Measurements from ENCODE around the gene SCARF1. TPM values are rescaled to one million over a fixed set of nuclear protein-coding genes. Genes with fewer than 3 reads are reported as not detected.

Gene SCARF1, protein sequence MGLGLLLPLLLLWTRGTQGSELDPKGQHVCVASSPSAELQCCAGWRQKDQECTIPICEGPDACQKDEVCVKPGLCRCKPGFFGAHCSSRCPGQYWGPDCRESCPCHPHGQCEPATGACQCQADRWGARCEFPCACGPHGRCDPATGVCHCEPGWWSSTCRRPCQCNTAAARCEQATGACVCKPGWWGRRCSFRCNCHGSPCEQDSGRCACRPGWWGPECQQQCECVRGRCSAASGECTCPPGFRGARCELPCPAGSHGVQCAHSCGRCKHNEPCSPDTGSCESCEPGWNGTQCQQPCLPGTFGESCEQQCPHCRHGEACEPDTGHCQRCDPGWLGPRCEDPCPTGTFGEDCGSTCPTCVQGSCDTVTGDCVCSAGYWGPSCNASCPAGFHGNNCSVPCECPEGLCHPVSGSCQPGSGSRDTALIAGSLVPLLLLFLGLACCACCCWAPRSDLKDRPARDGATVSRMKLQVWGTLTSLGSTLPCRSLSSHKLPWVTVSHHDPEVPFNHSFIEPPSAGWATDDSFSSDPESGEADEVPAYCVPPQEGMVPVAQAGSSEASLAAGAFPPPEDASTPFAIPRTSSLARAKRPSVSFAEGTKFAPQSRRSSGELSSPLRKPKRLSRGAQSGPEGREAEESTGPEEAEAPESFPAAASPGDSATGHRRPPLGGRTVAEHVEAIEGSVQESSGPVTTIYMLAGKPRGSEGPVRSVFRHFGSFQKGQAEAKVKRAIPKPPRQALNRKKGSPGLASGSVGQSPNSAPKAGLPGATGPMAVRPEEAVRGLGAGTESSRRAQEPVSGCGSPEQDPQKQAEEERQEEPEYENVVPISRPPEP
- polyA plus RNA-seq (3.0 and 5.4 TPM in 2 replicates), polyA minus RNA-seq (0.73 and 1.2 TPM in 2 replicates)

DNA sequence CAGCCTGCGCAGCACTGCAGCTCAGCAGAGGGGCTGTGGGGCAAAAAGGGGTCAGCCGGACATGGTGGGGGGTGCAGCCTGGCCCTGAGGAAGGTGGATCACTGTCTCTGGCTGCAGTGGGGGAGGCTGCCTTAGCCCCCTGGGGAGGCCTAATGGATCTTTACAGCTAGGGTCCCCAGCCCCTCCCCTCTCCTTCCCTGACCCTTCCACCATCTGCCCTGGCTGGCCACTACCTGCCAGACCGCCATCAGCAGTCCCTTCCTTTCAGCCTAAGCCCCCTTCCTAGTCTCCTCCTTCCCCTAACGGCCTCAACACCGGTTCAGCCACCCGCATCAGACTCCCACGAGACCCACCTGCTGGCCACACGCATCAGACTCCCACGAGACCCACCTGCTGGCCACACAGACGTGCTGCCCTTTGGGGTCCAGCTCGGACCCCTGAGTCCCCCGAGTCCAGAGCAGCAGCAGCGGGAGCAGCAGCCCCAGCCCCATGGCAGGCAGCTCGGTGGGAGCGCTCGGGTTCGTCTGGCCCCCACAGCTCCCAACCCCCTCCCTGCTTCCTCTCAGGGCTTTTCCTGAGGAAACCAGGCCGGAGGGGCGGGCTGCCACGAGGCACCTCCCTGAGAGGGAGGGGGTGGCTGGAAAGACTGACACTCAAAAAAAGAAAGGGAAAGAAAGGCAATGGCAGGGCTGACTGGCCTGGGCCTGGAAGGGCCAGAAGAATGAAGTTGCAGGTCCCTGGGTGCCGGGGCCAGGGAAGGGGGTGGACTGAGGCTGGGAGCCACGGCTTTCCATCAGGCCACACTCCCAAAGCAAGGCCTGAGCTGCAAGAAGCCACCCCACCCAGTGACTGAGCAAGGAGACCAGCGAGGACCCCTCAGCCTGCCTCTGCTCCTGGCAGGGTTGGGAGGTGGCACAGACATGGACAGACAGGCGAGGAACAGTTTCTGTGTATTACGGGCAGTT lies at the start of gene SCARF1:
SCARF1 (minus strand) TSS at position 526 of the 965 bp plus-strand sequence; CDS start at position 491, 35 bp downstream.
- peaks cover 11% of the 10 kb centered on the region for H3K27me3 ChIP-seq (ENCODE audit: insufficient read depth, low read depth, low read length)
- no peak within 1 kb of the TSS for H3K4me3 ChIP-seq (ENCODE audit: low read length)
- H3K79me2 ChIP-seq (replicated peaks; ENCODE audit: insufficient read depth, low read length), result no peaks in the 10 kb centered on the region
- H3K4me2 ChIP-seq (ENCODE audit: low read length), result no peak within 1 kb of the TSS
- H2AFZ ChIP-seq (ENCODE audit: low read depth, low read length), result no peak within 1 kb of the TSS
- no peak within 1 kb of the TSS for H3K9ac ChIP-seq (ENCODE audit: low read length)
- no peaks in the 10 kb centered on the region for H3K36me3 ChIP-seq (ENCODE audit: insufficient read depth, low read length)
- no peak for TF ChIP-seq EZH2 (IDR thresholded peaks at IDR 0.05; ENCODE audit: borderline replicate concordance, insufficient read depth, low read length, poor library complexity, severe bottlenecking)
- TF ChIP-seq POLR2AphosphoS5 (IDR thresholded peaks at IDR 0.05), result no peak
- TF ChIP-seq EP300 (conservative IDR thresholded peaks at IDR 0.05; ENCODE audit: poor library complexity, severe bottlenecking), result no peak
- TF ChIP-seq, protein P1, sequence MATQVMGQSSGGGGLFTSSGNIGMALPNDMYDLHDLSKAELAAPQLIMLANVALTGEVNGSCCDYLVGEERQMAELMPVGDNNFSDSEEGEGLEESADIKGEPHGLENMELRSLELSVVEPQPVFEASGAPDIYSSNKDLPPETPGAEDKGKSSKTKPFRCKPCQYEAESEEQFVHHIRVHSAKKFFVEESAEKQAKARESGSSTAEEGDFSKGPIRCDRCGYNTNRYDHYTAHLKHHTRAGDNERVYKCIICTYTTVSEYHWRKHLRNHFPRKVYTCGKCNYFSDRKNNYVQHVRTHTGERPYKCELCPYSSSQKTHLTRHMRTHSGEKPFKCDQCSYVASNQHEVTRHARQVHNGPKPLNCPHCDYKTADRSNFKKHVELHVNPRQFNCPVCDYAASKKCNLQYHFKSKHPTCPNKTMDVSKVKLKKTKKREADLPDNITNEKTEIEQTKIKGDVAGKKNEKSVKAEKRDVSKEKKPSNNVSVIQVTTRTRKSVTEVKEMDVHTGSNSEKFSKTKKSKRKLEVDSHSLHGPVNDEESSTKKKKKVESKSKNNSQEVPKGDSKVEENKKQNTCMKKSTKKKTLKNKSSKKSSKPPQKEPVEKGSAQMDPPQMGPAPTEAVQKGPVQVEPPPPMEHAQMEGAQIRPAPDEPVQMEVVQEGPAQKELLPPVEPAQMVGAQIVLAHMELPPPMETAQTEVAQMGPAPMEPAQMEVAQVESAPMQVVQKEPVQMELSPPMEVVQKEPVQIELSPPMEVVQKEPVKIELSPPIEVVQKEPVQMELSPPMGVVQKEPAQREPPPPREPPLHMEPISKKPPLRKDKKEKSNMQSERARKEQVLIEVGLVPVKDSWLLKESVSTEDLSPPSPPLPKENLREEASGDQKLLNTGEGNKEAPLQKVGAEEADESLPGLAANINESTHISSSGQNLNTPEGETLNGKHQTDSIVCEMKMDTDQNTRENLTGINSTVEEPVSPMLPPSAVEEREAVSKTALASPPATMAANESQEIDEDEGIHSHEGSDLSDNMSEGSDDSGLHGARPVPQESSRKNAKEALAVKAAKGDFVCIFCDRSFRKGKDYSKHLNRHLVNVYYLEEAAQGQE (IDR thresholded peaks at IDR 0.05; ENCODE audit: borderline replicate concordance), result no peak
- TF ChIP-seq SMC3 (conservative IDR thresholded peaks at IDR 0.05; ENCODE audit: poor library complexity), result no peak
- TF ChIP-seq, protein P2, sequence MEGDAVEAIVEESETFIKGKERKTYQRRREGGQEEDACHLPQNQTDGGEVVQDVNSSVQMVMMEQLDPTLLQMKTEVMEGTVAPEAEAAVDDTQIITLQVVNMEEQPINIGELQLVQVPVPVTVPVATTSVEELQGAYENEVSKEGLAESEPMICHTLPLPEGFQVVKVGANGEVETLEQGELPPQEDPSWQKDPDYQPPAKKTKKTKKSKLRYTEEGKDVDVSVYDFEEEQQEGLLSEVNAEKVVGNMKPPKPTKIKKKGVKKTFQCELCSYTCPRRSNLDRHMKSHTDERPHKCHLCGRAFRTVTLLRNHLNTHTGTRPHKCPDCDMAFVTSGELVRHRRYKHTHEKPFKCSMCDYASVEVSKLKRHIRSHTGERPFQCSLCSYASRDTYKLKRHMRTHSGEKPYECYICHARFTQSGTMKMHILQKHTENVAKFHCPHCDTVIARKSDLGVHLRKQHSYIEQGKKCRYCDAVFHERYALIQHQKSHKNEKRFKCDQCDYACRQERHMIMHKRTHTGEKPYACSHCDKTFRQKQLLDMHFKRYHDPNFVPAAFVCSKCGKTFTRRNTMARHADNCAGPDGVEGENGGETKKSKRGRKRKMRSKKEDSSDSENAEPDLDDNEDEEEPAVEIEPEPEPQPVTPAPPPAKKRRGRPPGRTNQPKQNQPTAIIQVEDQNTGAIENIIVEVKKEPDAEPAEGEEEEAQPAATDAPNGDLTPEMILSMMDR (IDR thresholded peaks at IDR 0.05; ENCODE audit: poor library complexity, severe bottlenecking), result no peak
- no peak for TF ChIP-seq TAF1 (IDR thresholded peaks at IDR 0.05; ENCODE audit: low read depth)
- TF ChIP-seq MXI1 (conservative IDR thresholded peaks at IDR 0.05; ENCODE audit: poor library complexity, severe bottlenecking), result no peak
- TF ChIP-seq RAD21 (conservative IDR thresholded peaks at IDR 0.05), result no peak
- H3K9me3 ChIP-seq (ENCODE audit: low read length), result no peaks in the 10 kb centered on the region
- H3K27ac ChIP-seq (ENCODE audit: low read length), result no peak within 1 kb of the TSS
- no peaks in the 10 kb centered on the region for H3K9me2 ChIP-seq (ENCODE audit: insufficient read depth, low read length)
- H3F3A ChIP-seq (ENCODE audit: insufficient read depth, low read length, poor library complexity, severe bottlenecking), result no peaks in the 10 kb centered on the region
- H4K20me1 ChIP-seq (ENCODE audit: insufficient read depth), result no peaks in the 10 kb centered on the region

All from neural cell (in vitro differentiated cells).